Measurements from ENCODE around the gene PPP1R2. TPM values are rescaled to one million over a fixed set of nuclear protein-coding genes. Genes with fewer than 3 reads are reported as not detected.

Gene PPP1R2
- total and polyA plus RNA-seq, 9 of the 15 experiments (the other 6 are each of a cell fraction or from before 2014, with no cell fraction given), result 9.4 to 115 (median 40.3) TPM

DNA sequence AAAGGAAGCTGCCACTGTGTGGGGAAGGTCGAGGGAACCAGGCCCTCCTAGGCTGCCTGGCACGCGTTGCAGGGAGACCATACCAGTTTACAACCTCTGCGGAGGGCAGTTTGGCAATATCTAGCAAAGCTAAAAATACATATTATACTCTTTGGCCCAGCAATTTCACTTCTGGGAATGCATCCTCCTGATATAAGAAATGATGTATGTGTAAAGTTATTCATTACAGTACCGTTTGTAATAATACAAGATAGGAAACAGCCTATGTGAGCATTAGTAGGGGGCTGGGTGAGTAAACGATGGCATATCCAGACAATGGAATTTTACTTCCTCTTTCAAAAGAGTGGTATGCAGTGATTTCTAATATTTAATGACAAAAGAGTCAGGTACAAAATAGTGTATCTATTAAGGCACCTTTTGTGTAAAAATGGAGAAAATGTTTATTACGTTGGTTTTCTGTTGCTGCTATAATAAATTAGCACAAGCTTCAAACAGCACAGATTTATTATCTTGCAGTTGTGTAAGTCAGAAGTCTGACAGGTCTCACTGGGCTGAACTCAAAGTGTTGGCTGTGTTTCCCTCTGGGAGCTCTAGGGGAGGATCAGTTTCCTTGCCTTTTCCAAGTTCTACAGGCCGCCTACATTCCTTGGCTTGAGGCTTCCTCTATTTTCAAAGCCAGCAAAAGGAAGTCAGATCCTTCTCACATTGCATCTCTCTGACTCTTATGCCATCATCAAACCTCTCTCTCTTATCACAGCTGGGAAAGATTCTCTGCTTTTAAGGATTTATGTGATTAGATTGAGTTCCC, 31.6 kb upstream of the PPP1R2 start:
- Histone ChIP-seq H3K9me1 (ENCODE audit: control insufficient read depth, insufficient read depth, low read length) (no peaks in the 10 kb centered on the region), H3K4me1 (replicated peaks in 1 of 2; ENCODE audit: control insufficient read depth in 2 of 2, insufficient read depth in 2 of 2, low read length in 2 of 2) (peaks cover 4 to 7% of the 10 kb centered on the region in 2 experiments; a peak in 3 of 5 replicates), H3K27ac (ENCODE audit: extremely low read depth, low read depth, low read length) (no peak overlapping the region), H3K36me3 (ENCODE audit: control insufficient read depth, insufficient read depth, low read length) (no peaks in the 10 kb centered on the region), H3K4me2 (ENCODE audit: insufficient read depth, low read length) (no peak overlapping the region), H3K27me3 (ENCODE audit: control insufficient read depth in 2 of 2, insufficient read depth in 2 of 2, low read length in 2 of 2) (peaks cover 28 to 51% of the 10 kb centered on the region in 2 experiments), H3K79me2 (ENCODE audit: control insufficient read depth, insufficient read depth, low read length) (no peaks in the 10 kb centered on the region), H4K20me1 (replicated peaks; ENCODE audit: control insufficient read depth, insufficient read depth, low read length) (no peaks in the 10 kb centered on the region), H3K4me3 (no peak overlapping the region), H3K9me3 (replicated peaks; ENCODE audit: control insufficient read depth, insufficient read depth, low read depth, low read length) (no peaks in the 10 kb centered on the region), H2AFZ (ENCODE audit: low read depth, low read length) (no peak overlapping the region), H3K9ac (ENCODE audit: insufficient read depth in 1 of 2, low read depth in 2 of 2, low read length in 2 of 2) (no peak overlapping the region)
- no peak for TF ChIP-seq MAFF (IDR thresholded peaks at IDR 0.05; ENCODE audit: low read length)
- peak; percentile 10 to 41; a peak in 1 of 4 replicates for TF ChIP-seq KDM1A (IDR thresholded peaks at IDR 0.05)
- no peak for ATAC-seq
- CTCF ChIA-PET (ENCODE audit: low intra/inter-chr PET ratio), result interaction anchor here (0.7 kb wide), 1 partner anchor 146 kb away, joined by 4 read pairs; the partner anchor contains the start of gene MUC20
- no peak for FAIRE-seq
- BruUV-seq (replicated peaks), result no TSS peak
- intact Hi-C loops (cut with micrococcal nuclease), result loop anchor here (5.0 kb wide), 1 partner anchor 38 kb away; no protein-coding TSS in a partner anchor
- no peak for DNase-seq (ENCODE audit: extremely low read depth in 1 of 4, low spot score in 3 of 4)
- POLR2A ChIA-PET, result interaction anchor here (1.7 kb wide), 1 partner anchor 9 kb away, joined by 4 read pairs; the partner anchor contains the start of gene APOD
- in situ Hi-C loops (cut with MboI), result no loop called here
- WGBS (ENCODE audit: insufficient coverage, low coverage, missing lambda C conversion rate), result 9% methylated on average over 8 of the region's 8 CpGs

Measured in K562 (cell line).